Renal cortex interstitium (tissue), 11 donors: ENCODE results near the gene HNRNPUL1. TPM values are rescaled to one million over a fixed set of nuclear protein-coding genes. Genes with fewer than 3 reads are reported as not detected.
"Not testable (repeated sequence)": the region's sequence is repeated elsewhere in the genome, so short reads cannot be mapped to it uniquely, and the experiment has no call there.

Experiments
- DNase-seq, 11 donors: peaks; one replicate each; pipeline ENCODE4 v3.0.0-alpha.2; 2013; ENCODE audit warnings: low read depth in 9 of 11, low spot score in 4 of 11; ENCODE audit errors: extremely low read depth in 1 of 11
- polyA plus RNA-seq, 3 donors: library from polyadenylated mRNA; unstranded; fragments of 120-200 nt; gene quantifications; one replicate each; pipeline ENCODE4 v1.2.1, GENCODE V29; 2013; ENCODE audit not compliant: insufficient read length in 3 of 3

HNRNPUL1 gene
- polyA plus RNA-seq, 3 donors, result 200 to 215 (median 202) TPM

DNA sequence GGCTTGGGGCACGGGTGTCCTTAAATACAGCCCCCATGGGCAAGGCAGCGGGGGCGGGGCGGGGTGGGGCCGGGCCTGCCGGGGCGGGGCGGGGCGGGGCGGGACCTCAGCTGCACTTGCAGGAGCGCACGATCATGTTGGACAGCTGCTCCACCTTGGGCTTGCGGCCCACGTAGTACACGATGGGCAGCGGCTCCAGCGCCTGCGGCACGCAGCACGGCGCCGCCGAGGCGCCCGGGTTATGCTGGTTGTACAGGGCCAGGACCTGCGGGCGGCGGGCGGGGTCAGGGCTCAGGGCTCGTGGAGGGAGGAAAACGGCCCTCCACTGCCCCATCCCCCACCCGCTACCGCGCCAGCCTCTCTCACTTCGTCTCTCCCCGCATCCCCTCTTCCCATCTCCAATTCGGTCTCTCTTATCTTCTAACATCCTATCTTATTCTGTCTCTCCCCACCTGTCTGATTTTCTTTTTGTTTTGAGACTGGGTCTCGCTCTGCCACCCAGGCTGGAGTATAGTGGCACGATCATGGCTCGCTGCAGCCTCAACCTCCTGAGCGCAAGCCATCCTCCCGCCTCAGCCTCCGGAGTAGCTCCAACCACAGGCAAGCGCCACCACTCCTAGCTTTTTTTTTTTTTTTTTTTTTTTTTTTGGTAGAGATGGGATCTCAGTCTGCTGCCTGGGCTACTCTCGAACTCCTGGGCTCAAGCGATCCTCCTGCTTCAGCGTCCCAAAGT is 66.9 kb downstream of the HNRNPUL1 start:
- no peak for DNase-seq

DNA sequence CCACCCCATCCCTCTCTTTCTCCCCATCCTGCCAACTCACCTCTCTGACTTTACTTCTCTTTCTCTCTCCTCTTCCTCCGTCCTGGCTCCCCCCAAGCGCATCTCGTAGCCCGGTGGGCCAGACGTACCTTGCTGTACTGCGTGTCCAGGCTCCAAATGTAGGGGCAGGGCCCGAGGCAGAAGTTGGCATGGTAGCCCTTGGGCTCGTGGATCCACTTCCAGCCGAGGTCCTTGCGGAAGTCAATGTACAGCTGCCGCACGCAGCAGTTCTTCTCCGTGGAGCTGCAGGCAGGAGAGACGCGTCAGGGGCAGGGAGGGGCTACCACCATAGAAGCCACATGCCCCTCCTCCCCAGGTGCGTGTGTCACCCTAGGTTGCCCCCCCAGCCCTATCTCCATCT is 67.8 kb downstream of the HNRNPUL1 start:
- DNase-seq, result no peak

GRCh38 chr19:41332468-41332867 is 68.3 kb downstream of the HNRNPUL1 start:
- DNase-seq, result no peak

DNA sequence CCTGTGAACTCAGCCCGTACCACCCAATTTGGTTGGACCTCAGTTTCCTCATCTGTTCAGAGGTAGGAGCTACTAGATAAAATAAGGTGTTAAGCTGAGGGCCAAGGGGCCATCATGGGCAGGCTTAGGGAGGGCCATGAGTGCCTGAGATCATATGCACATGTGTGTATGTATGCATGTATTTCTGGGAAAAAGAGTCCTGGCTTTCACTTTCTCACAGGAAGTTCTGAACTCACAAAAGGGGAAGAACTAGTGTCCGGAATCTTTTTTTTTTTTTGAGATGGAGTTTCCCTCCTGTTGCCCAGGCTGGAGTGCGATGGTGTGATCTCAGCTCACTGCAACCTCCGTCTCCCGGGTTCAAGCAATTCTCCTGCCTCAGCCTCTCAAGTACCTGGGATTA is 70.6 kb downstream of the HNRNPUL1 start:
- no peak for DNase-seq

DNA sequence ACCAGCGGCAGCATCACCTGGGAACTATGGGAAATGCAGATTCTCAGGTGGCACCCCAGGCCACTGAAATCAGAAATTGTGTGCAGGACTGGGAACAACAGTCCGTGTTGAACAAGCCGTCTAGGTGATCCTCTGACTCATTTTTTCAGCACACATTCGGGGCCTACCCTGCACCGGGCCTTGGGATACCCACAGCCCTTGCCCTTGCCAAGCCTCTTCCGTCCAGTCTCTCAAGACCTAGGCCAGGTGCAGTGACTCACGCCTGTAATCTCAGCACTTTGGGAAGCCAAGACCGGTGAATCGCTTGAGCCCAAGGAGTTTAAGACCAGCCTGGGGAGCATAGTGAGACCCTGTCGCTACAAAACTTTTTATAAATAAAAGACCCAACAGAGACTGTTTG is 71.3 kb downstream of the HNRNPUL1 start:
- DNase-seq, result no peak

- no peak for DNase-seq
Measured at GRCh38 chr19:41339936-41340335, 75.8 kb downstream of the HNRNPUL1 start.

GRCh38 chr19:41341669-41342490 is 77.7 kb downstream of the HNRNPUL1 start:
- DNase-seq, result no peak

- DNase-seq, result no peak
Measured at GRCh38 chr19:41344162-41344561, 80.0 kb downstream of the HNRNPUL1 start.

- DNase-seq, result not testable (repeated sequence)
Measured at GRCh38 chr19:41346916-41347315, 82.7 kb downstream of the HNRNPUL1 start.

DNA sequence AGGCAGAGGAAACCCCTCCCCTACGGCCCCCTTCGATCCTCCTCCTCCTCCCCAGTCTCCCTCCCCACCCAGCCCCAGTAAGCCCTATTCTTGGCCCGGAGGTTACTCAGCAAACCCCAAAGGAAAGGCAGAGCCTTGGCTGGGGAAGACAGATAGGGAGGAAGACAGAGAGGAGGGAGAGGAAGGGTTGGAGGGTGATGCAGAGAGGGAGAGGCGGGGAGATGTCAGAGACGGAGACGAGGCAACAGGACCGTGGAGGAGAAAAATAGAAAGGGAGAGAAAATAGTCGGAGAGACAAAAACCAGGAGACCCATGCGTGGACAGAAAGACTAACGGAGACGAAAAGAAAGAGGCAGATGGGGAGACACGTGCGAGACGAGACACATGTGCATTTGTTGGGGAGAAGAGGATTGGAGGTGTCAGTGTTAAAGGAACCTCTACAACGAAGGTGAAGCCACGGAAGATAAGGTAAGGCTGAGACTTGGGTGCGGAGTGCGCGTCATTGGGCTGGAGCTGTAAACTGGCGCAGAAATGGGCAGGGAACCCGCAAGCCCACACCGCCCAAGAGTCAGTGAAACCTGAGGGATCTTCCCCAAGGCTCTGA is 86.7 kb downstream of the HNRNPUL1 start:
- no peak for DNase-seq

GRCh38 chr19:41351339-41352245 is 87.4 kb downstream of the HNRNPUL1 start:
- no peak for DNase-seq

- no peak for DNase-seq
Measured at GRCh38 chr19:41352279-41352608, 88.1 kb downstream of the HNRNPUL1 start.

DNA sequence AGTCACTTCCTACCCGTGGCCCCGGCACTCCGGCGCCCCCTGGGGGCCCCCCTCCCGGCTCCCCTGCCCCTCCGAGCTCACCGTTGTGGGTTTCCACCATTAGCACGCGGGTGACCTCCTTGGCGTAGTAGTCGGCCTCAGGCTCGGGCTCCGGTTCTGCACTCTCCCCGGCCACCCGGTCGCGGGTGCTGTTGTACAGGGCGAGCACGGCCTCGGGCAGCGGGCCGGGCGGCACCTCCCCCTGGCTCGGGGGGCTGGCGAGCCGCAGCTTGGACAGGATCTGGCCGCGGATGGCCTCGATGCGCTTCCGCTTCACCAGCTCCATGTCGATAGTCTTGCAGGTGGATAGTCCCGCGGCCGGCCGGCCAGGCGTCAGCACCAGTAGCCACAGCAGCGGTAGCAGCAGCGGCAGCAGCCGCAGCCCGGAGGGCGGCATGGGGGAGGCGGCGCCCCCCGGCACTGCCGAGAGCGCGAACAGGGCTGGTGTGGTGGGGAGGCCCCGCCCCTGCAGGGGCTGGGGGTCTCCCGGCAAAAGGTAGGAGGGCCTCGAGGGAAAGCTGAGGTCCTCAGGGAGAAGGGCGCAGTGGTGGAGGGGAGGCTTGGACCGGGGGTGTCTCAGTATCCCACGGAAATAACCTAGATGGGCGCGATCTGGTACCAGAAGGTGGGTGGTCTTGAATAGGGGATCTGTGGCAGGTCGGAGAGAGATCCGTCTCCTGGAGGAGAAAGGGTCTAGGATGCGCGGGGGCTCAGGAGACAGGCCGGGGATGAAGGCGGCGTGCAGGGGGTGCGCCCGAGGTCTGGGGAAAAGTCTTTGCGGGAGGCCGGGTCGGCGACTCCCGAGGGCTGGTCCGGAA is 88.7 kb downstream of the HNRNPUL1 start:
- no peak for DNase-seq

- peak in 4 of 11 donors; percentile 63 to 73 (median 68) for DNase-seq
Measured at GRCh38 chr19:41353466-41354342, 89.5 kb downstream of the HNRNPUL1 start, which contains the start of gene TGFB1. Gene TGFB1, minus strand, starts transcription at chr19:41353922. Its CDS starts 878 bp downstream, at chr19:41353044.

GRCh38 chr19:41354343-41354953 is 90.3 kb downstream of the HNRNPUL1 start:
- no peak for DNase-seq

GRCh38 chr19:41355035-41355434 is 90.9 kb downstream of the HNRNPUL1 start:
- DNase-seq, result no peak

DNA sequence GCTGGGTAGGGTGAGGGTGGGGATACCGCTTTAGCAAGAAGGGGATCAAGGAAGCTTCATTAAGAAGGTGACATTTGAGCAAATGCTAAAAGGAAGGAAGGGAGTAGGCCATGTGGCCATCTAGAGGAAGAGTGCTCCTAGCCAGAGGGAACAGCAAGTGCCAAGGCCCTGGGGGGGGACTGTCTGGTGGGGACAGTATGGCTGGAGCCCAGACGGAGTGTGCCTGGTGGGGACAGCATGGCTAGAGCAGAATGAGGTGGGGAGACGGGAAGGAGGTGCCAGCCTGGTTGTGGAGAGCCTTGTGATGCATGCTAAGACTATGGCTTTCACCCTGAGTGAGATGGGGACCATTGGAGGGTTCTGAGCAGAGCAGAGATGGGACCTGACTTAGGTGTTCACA is 91.6 kb downstream of the HNRNPUL1 start:
- no peak for DNase-seq
